NCI-H82 (cell line): ENCODE measurements around the gene CSF2RB.

Experiments used
- DNase-seq: peaks from one replicate; lab custom pipeline; 2025; lab: John Stamatoyannopoulos, UW

CSF2RB gene

GRCh38 chr22:36936362-36937116 lies 23.1 kb downstream of the CSF2RB start:
- no peak for DNase-seq

DNA sequence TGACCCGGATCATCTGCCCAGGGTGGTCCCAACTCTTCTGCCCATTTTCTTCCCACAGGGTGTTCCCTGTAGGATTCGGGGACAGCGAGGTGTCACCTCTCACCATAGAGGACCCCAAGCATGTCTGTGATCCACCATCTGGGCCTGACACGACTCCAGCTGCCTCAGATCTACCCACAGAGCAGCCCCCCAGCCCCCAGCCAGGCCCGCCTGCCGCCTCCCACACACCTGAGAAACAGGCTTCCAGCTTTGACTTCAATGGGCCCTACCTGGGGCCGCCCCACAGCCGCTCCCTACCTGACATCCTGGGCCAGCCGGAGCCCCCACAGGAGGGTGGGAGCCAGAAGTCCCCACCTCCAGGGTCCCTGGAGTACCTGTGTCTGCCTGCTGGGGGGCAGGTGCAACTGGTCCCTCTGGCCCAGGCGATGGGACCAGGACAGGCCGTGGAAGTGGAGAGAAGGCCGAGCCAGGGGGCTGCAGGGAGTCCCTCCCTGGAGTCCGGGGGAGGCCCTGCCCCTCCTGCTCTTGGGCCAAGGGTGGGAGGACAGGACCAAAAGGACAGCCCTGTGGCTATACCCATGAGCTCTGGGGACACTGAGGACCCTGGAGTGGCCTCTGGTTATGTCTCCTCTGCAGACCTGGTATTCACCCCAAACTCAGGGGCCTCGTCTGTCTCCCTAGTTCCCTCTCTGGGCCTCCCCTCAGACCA lies 24.0 kb downstream of the CSF2RB start:
- no peak for DNase-seq

GRCh38 chr22:36938028-36938425 lies 24.6 kb downstream of the CSF2RB start:
- no peak for DNase-seq

DNA sequence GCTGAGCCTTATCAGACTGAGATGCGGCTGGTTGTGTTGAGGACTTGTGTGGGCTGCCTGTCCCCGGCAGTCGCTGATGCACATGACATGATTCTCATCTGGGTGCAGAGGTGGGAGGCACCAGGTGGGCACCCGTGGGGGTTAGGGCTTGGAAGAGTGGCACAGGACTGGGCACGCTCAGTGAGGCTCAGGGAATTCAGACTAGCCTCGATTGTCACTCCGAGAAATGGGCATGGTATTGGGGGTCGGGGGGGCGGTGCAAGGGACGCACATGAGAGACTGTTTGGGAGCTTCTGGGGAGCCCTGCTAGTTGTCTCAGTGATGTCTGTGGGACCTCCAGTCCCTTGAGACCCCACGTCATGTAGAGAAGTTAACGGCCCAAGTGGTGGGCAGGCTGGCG lies 25.5 kb downstream of the CSF2RB start:
- no peak for DNase-seq

DNA sequence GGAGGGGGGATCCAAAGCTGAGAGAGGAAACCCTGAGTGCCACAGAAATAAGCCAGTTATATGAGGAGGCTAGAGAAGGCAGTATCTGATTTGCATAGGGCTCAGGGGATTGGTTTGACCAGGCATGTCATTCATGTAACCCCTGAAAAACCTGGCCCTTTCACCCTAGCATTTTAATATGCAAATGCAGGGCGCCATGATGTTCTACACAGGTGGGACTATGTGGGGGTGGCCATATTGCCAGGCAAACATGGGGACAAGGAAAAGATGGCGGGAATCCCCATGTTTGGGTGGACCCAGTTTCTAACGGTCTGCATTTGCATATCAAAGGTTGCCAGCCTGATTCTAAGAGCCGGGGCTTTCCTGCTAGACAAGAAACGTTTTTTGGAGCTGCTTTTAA lies 27.2 kb downstream of the CSF2RB start:
- peak; percentile 6 for DNase-seq

GRCh38 chr22:36942556-36942955 lies 29.1 kb downstream of the CSF2RB start:
- no peak for DNase-seq

DNA sequence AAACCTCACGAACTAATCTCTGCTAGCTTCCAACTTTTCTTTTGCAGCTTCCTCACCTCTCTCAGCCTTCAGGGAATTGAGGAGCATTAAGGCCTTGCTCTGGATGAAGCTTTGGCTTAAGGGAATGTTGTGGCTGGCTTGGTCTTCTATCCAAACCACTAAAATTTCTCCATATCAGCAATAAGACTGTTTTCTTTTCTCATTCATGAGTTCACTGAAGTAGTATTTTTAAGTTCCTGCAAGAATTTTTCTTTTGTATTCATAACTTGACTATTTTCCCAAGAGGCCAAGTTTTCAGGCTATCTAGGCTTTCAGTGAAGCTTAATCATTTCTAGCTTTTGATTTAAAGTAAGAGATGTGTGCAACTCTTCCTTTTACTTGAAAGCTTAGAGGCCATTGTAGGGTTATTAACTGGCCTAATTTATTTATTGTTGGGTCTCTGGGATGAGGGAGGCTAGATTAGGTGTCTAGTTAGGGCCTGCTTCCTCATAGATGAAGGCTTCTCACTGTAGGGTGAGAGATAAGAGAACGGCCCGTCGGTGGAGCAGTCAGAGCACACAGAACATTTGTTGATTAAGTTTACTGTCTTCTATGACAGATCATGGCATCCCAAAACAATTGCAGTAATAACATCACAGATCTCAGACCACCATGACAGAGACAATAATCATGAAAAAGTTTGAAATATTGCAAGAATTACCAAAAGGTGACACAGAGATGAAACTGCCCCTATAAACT lies 33.2 kb downstream of the CSF2RB start:
- peak; percentile 4 for DNase-seq

DNA sequence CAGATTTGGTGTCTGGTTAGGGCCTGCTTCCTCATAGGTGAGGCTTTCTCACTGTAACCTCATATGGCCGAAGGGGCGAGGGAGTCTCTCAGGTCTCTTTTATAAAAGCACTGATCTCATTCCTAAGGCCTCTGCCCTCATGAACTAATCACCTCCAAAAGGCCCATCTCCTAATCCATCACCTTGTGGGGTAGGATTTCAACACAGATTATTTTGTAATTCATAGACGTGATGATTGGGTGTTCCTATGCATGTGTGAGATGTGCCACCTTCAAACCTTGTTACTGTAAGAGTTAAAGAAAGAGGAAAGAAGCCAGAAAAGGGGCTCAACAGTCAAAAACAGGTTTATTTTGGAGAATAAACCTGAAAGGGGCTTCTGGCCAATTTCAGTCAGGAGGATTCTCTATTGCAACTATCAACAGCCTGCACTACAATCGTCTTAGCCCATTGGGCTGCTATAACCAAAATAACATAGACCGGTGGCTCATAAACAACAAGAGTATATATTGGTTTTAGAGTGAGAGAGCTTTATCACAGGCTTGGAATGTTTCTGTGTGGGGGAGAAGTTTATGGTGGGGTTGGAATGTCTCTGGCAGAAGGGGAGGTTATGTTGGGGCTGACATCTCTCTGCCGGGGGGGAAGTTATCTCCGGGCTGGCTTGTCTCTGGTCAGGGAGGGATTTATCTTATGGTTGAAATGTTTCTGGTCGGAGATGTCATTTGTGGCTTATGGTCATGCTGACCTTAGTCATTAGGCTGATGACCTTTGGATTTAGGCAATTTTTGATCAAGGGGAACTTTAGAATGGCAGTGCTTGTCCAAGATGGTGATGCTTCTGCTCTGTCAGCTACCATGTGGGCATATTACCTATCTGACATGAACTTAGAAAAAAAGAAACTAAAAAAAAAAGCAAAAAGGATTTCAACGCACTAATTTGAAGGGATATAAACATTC lies 35.1 kb downstream of the CSF2RB start:
- no peak for DNase-seq

DNA sequence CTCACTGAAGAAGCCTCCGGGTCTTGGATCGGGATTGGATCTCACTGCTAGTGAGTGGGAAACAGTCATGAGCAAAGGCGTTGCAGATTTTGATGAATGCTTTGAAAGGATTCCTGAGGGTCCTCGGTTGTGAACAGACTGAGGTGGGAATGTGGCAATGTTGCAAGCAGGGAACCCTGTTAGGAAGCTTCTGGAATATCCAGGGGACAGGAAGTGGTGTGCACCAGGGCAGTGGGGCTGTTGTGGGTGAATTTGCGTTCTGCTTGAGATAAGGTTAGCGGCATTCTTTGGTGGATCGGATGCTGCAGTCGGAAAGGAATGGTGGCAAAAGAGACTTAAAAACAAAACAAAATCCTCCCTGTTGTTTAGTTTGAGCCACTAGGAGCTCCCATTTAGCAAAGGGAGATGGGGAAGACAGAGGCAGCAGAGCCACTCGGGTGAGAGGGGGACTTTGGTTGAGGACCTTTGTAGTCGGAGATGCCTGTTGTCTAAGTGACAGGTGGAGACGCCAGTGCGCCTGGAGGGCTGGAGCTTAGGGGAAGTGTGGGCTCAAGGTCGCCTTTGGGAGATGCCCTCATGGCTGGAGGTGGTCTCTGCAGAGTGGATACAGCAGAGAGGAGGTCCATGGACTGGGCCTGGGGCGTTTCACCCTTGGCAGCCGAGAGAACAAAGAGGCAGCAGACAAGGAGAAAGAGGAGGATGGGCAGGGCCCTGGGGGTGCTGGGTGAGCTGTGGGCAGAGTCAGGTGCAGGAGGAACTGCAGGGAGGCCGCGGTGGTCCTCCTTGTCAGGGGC lies 37.6 kb downstream of the CSF2RB start:
- DNase-seq: no peak

GRCh38 chr22:36951746-36952145 lies 38.3 kb downstream of the CSF2RB start:
- no peak for DNase-seq

DNA sequence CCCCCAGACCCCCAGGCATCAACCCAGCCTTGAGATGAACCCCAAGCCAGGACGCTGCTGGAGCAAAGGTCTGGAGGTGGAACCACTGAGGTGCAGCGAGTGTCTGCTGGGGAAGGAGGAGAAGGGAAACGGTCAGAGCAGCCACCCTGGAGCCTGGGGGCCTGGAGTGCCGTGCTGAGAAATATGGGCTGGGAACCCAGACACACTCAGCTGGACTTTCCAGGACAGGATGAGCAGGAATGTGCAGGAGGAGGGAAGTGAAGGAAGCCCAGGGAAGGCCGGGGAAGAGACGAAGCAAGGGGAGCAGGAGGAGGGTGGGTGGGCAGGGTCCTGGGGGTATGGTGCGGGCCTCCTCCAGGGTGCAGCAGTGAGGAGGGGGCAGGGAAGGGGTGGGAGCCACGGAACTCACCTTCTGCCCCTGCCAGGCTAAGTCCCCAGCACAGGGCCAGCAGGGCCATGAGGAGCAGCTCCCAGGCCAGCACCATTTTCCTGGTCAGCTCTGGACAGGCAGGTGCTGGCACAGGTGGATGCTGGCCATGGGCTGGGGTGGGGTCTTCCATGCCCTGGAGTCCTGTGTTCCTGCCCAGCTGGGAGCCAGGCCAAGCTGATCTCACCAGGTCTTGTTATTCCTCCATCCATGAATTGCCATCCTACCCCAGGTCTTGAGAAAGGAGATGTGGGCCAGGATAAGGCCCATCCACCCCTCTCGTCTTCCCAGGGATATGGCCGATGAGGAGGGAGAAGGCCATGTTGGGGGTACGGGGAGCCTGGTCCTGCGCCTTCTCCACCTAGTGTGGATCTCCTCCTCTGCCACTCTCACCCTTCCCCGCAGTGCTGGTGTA lies 40.0 kb downstream of the CSF2RB start:
- no peak for DNase-seq

GRCh38 chr22:36954251-36955014 lies 41.0 kb downstream of the CSF2RB start:
- DNase-seq: no peak

DNA sequence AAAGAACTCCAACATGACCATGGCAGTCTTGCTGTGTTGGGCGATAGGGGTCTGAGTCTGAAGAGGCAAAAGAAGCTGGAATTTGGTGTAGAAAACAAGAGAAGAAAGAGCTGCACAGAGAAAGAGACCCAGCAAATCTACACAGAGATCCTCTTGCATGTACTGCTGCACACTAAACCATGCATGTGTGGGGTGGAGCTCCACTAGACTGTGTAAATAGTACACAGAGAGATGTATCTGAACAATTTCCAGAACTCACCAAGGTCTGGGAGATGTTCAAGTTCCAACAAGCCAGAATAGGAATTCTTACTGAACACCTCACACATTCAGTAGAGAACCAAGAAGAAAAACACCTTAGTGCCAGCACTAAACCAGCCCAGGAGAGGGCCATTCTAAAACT lies 42.3 kb downstream of the CSF2RB start:
- no peak for DNase-seq

DNA sequence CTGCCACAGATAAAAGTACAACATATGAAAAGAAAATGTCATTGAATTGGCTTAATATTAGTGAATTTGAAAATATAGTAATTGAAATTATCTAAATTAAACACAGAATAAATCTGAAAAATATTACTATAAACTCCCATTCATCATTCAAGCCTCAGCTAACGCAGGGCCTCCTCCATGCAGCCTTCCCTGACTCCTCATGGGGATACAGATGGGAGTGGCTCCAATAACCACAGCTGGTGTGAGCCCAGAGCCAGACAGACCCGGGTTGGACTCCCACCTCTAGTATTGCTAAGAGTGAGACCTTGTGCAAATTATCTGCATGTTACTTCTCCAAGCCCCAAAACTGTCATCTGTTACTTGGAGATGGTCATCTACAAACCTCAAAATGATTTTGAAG lies 44.9 kb downstream of the CSF2RB start:
- no peak for DNase-seq

GRCh38 chr22:36961626-36962025 lies 48.2 kb downstream of the CSF2RB start:
- no peak for DNase-seq

GRCh38 chr22:36963302-36963701 lies 49.9 kb downstream of the CSF2RB start:
- DNase-seq: no peak

GRCh38 chr22:36964106-36964505 lies 50.7 kb downstream of the CSF2RB start:
- DNase-seq: no peak

- no peak for DNase-seq
These were observed 52.3 kb downstream of the CSF2RB start for GRCh38 chr22:36965696-36966095.

DNA sequence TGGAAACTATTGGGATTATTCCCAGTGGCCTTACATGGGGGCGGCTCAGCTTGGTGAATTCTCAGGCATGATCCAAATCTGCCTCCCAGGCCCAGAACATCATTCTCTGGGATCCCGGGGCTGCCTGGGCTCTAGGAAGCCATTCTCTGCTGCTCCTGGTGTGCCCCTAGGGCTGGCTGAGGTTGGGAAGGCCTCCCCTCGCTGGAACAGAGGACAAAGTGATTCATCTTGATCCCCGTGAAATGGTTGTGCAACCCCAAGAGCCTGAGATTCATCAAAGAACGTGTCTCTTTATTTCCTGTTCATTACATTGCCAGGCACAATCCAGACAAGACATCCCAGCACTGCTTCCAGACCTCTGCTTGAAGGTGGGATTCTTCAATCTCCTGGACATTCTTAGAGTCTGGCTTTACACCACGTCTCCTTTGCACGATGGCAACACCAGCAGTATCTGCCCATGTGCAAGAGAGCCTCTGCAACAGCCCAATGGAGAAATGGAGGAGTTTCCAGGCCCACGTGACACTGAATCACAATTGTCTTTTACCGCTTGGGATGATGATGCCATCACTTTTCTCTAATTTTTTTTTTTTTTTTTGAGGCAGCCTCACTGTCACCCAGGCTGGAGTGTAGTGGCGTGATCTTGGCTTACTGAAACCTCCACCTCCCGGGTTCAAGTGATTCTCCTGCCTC lies 53.6 kb downstream of the CSF2RB start:
- no peak for DNase-seq
